CD4-positive, alpha-beta T cell treated with Interferon gamma for 1 hour (primary cell): ENCODE results near the gene RNF32.
"Not testable (repeated sequence)": the region's sequence is repeated elsewhere in the genome, so short reads cannot be mapped to it uniquely, and the experiment has no call there.

Experiments
- DNase-seq: peaks from one replicate; pipeline ENCODE4 v3.0.0-alpha.2; 2020

RNF32 gene

GRCh38 chr7:156614434-156615264 is 25.9 kb upstream of the RNF32 start:
- no peak for DNase-seq

DNA sequence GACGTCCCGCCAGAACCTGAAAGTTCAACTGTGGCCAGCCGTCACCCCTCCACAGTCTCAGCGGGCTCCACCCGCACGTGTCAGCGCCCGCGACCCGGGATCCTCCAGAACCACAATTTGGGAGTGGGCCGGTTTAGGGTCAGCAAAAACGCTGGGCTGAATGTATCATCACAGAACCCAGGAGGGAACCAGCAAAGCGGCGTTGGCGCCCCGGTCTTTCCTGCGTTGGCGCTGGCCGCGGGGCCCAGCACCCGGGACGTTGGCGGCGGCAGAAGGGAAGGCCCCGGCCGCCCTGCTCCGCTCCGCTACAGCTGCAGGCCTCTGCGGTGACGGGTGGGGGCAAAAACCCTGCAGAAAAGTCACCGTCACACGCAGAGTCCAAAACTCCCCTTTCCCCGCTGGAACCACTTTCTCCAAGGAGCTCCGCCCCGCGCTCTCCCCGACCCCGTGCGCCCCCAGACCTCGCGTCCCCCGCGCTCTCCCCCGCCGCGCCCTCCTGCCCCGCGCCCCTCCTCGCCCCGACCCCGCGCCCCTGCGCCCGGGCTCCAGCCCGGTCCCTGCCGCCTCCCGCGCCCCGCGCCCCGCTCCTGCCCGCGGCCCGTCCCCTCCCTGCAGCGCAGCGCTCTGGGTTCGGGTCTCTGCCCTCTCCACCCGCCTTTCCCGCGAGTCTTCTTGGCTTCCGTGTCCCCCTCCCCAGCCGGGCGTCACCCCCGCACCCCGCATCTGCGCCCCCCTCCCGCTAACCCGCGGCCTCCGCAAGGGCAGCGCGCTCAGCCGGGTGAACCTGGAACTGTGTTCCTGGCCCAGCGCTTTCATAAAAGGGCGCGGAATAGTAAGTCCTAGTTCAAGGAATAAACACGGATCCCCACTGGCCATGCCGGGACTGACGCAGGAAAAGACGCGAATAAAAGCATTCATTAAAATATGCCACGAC is 24.0 kb upstream of the RNF32 start:
- DNase-seq = no peak

GRCh38 chr7:156617215-156617614 is 23.4 kb upstream of the RNF32 start:
- DNase-seq = no peak

DNA sequence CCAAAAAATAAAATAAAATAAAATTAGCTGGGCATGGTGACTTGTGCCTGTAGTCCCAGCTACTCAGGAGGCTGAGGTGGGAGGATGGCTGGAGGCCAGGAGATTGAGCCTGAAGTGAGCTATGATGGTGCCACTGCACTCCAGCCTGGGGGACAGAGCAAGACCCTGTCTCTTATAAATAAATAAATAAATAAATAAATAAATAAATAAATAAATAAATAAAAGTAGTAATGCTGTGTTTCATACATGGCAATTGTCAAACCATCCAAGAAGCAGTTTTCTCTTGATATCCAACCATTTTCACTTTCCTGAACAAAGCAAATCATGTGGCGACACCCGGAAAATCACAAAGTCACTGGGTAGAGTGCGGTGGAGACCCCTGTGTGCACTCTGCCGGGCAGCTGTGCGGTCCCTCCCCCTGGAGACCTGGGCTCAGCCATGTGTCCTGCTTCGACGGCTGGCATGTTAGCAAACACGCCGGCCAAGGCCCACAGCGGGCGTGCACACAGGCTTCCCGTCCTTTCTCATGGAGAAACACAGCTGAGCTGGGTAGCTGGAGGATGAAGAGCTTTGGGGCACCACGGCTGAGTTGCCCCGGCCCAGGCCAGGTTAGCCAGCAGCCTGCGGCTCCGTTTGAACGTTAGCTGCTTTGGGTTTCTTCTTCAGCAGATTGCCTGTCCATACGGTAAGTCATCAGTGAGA is 22.3 kb upstream of the RNF32 start:
- DNase-seq = no peak

- no peak for DNase-seq
Measured at GRCh38 chr7:156618780-156619367, 21.7 kb upstream of the RNF32 start.

DNA sequence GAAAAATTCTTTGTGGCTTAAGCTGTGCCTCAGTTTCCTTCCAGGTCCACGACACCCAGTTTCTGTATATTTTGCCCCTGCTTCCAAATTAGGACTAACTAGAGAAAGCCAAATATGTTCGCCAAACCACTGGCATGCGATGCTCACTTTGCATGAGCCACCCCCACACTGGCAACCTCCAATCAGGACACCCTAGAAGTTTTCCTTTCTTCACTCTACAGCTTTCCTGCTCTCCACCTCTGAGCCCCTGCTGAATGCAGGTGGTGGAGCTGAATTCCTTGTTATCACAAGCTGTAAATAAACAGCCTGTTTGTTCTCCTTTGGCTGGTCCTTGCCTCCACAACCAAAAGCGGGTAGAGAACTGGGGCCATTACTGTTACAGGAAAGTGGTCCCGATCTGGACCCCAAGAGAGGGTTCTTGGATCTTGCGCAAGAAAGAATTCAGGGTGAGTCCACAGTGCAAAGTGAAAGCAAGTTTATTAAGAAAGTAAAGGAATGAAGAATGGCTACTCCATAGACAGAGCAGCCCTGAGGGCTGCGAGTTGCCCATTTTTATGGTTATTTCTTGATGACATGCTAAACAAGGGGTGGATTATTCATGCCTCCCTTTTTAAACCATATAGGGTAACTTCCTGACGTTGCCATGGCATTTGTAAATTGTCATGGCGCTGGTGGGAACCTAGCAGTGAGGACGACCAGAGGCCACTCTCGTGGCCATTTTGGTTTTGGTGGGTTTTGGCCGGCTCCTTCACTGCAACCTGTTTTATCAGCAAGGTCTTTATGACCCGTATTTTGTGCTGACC is 20.9 kb upstream of the RNF32 start:
- not testable (repeated sequence) for DNase-seq

DNA sequence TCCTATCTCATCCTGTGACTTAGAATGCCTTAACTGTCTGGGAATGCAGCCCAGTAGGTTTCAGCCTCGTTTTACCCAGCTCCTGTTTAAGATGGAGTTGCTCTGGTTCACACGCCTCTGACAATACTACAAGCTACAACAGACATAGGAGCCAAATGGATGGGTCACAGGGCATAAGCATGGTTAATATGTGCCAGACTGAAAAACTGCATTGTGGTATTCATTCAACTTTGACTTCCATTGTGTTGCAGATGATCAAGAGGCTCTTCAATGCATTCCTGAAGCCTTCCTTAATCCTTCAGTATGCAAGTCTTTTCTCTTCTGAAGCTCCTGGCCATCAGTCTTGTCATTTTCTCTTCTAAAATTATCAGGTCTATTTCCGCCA is 20.3 kb upstream of the RNF32 start:
- DNase-seq = no peak

GRCh38 chr7:156621652-156622051 is 18.9 kb upstream of the RNF32 start:
- no peak for DNase-seq

GRCh38 chr7:156625580-156625979 is 15.0 kb upstream of the RNF32 start:
- DNase-seq = no peak

GRCh38 chr7:156626220-156626895 is 14.2 kb upstream of the RNF32 start:
- DNase-seq = no peak

DNA sequence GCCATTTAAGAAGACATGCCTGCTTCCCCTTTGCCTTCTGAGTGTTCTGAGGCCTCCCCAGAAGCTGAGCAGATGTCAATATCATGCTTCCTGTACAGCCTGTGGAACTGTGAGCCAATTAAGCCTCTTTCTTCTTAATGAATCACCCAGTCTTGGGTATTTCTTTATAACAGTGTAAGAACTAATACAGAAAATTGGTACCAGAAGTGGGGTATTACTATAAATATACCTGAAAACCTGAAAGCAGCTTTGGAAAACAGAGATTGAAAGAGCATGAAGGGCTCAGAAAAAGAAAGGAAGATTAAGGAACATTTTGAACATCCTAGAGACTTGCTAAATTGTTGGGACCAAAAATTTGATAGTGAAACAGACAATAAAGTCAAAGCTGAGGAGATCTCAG is 12.0 kb upstream of the RNF32 start:
- DNase-seq = no peak

GRCh38 chr7:156629873-156630272 is 10.7 kb upstream of the RNF32 start:
- no peak for DNase-seq

GRCh38 chr7:156634117-156634516 is 6.5 kb upstream of the RNF32 start:
- DNase-seq = no peak

- no peak for DNase-seq
Measured at GRCh38 chr7:156635529-156636385, 4.8 kb upstream of the RNF32 start.

DNA sequence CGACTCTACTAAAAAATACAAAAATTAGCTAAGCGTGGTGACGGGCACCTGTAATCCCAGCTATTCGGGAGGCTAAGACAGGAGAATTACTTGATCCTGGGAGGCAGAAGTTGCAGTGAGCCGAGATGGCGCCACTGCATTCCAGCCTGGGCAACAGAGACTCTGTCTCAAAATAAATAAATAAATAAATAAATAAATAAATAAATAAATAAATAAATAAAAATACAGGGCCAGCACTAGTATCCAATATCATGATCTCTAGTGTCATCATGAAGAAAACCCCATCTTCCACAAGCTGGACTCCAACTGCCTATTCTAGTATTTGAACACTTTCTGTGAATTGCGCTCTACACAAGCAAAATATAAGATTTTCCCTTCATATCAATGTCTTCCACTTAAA is 3.5 kb upstream of the RNF32 start:
- DNase-seq = not testable (repeated sequence)

DNA sequence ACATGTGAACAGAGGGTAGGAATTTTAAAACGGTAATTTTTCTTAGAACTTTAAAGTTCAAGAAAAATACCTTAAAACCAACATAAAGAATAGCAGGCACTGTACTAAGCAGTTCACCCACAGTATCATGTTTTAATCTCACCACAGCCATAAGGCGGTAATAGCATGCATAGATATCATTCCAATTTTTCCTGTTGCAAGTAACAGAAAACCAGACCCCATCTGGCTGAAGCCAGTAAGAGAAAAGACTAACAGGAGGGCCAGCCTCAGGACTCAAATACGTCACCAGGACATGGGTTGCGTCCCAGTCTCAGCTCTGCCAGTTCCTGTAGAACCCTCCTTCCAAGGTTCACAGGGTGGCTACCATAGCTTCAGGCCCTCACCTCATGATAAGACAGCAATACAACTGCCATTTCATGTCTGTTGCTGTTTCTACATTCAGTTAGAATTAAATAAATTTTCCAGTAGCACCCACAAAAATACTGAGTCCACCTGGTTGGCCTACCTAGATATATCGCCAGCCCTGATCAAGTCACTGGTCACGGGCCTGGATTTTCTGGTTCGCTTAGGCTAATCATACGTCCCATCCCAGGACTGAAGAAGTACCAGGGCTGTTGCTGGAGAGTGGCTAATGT is 2.0 kb upstream of the RNF32 start:
- DNase-seq = no peak

DNA sequence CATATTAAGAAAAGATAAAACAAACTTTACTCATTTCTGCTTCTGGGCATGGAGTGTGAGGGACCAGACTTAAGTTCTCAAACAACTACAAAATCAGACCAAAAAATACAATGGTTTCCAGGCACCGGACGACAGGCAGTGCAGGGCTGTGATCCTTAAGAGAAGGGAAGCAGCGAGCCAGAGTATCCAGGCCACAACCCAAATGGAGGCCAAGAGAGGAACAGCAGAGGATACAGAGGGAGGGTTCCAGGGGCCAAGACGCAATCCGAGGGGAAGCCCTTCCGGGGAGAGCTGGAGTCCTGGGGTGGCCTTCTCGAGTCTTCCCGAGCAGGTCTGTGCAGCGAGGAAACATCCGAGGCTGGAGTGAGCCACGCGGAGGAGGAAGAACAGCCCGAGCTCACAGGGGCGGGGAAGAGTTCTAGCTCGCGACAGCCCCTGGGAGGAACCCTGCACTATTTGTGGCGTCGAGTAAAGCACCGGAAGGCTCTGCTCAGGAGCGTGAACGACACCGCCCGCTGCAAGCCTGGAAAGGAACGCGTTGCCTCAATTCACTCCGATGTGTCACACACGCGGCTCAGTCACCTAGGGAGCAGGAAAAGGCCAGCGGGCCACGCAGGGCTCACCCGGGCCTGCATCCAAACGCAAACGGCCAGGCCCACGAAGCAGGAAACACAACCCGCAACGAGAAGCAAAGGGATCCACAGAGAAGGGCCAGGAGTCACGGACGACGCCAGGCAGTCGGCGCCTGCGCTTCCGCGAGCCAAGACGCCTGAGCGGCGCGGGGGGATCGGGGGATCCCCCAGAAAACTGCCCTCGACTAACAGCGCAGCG is 933 bp upstream of the RNF32 start:
- no peak for DNase-seq

GRCh38 chr7:156640949-156641485 is 443 bp downstream of the RNF32 start:
- DNase-seq = peak; percentile 47
